BE2C (cell line): ENCODE data around the gene TRMU.

Source experiments
- DNase-seq: peaks from one replicate; pipeline ENCODE4 v3.0.0-alpha.2; 2020
- H3K27me3 ChIP-seq: fragments of 250-450 bp; sonication (Bioruptor Pico); 2 replicates; pipeline ENCODE4 v1.5.1; 2020; ENCODE audit warnings: mild to moderate bottlenecking
- H3K36me3 ChIP-seq: fragments of 250-450 bp; sonication (Bioruptor Pico); 2 replicates; pipeline ENCODE4 v1.5.1; 2020; ENCODE audit warnings: mild to moderate bottlenecking
- H3K4me1 ChIP-seq: fragments of 250-450 bp; sonication (Bioruptor Pico); 2 replicates; pipeline ENCODE4 v1.5.1; 2020
- H3K4me3 ChIP-seq: 2 replicates; pipeline ENCODE4 v1.5.1; 2011; ENCODE audit warnings: low read depth, low read length
- H3K9me3 ChIP-seq: fragments of 250-450 bp; sonication (Bioruptor Pico); 2 replicates; pipeline ENCODE4 v1.5.1; 2020
- CTCF ChIP-seq: IDR thresholded peaks from 2 replicates; pipeline ENCODE4 v1.5.1; 2012; ENCODE audit warnings: mild to moderate bottlenecking, low read depth, low read length

The TRMU gene

GRCh38 chr22:46371623-46372226 lies 36.2 kb downstream of the TRMU start:
- no peaks in the 10 kb centered on the region for H3K36me3 ChIP-seq
- TF ChIP-seq CTCF, result no peak
- no peaks in the 10 kb centered on the region for H3K4me1 ChIP-seq
- H3K4me3 ChIP-seq, result no peak overlapping the region
- no peaks in the 10 kb centered on the region for H3K27me3 ChIP-seq
- DNase-seq, result no peak
- no peaks in the 10 kb centered on the region for H3K9me3 ChIP-seq

DNA sequence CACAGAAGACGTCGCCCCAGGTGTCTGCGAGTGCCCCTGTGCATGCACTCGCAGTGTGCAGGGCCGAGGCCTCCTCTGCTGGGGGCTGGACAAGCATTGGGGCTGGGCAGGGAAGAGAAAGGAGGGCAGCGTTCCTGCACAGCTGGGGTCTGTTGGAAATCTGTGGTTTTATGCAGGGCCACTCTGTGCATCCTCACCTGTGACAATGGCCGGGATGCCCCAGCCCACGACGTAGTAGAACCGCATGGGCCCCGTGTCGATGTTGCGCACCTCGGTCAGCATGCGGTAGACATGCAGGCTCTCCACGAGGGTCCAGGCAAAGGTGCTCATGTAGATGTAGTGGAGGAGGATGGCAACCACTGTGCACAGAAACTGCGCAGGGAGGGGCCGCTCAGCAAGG lies 37.2 kb downstream of the TRMU start:
- no peak for TF ChIP-seq CTCF
- Histone ChIP-seq H3K36me3 (no peaks in the 10 kb centered on the region), H3K4me3 (no peak overlapping the region), H3K27me3 (no peaks in the 10 kb centered on the region), H3K4me1 (no peaks in the 10 kb centered on the region), H3K9me3 (no peaks in the 10 kb centered on the region)
- DNase-seq, result no peak

GRCh38 chr22:46373159-46373558 lies 37.6 kb downstream of the TRMU start:
- no peak for TF ChIP-seq CTCF
- DNase-seq, result no peak
- Histone ChIP-seq H3K4me1 (no peaks in the 10 kb centered on the region), H3K27me3 (no peaks in the 10 kb centered on the region), H3K9me3 (no peaks in the 10 kb centered on the region), H3K36me3 (no peaks in the 10 kb centered on the region), H3K4me3 (no peak overlapping the region)

- Histone ChIP-seq H3K27me3 (no peaks in the 10 kb centered on the region), H3K9me3 (no peaks in the 10 kb centered on the region), H3K36me3 (no peaks in the 10 kb centered on the region), H3K4me1 (no peaks in the 10 kb centered on the region), H3K4me3 (no peak overlapping the region)
- no peak for DNase-seq
- no peak for TF ChIP-seq CTCF
These were observed 38.6 kb downstream of the TRMU start for GRCh38 chr22:46373921-46374662.

- Histone ChIP-seq H3K4me1 (no peaks in the 10 kb centered on the region), H3K27me3 (no peaks in the 10 kb centered on the region), H3K4me3 (no peak overlapping the region), H3K9me3 (no peaks in the 10 kb centered on the region), H3K36me3 (no peaks in the 10 kb centered on the region)
- no peak for TF ChIP-seq CTCF
- DNase-seq, result no peak
These were observed 39.4 kb downstream of the TRMU start for GRCh38 chr22:46374663-46375474.
